H1 (cell line): ENCODE data around the gene DEAF1. TPM values are rescaled to one million over a fixed set of nuclear protein-coding genes. Genes with fewer than 3 reads are reported as not detected.
A peak's percentile ranks its signal among the peaks of the same experiment; 100 is the strongest.

Source experiments
- CTCF ChIA-PET: fragments of 300-600 bp; sonication (Branson Sonifier 250); formaldehyde crosslinking; loops from one replicate; lab custom pipeline; 2021; ENCODE audit not compliant: partially characterized antibody; lab: Charles Lee
- POLR2A ChIA-PET: fragments of 300-600 bp; sonication (Branson Sonifier 250); formaldehyde crosslinking; loops from one replicate; lab custom pipeline; 2021; ENCODE audit warnings: inconsistent platforms; ENCODE audit not compliant: partially characterized antibody; lab: Charles Lee
- DNase-seq, 2 experiments: peaks; one replicate each; pipeline versions ENCODE4 v3.0.0 to v3.0.0-alpha.2; 2010 to 2022; ENCODE audit warnings: low spot score in 2 of 2, low read depth in 1 of 2, mixed read lengths in 1 of 2
- FAIRE-seq: peaks from 2 replicates; lab custom pipeline; 2011; peaks lifted over from hg19 to GRCh38; lab: Jason Lieb, UNC
- H2AFZ ChIP-seq: 2 replicates; pipeline ENCODE4 v1.8.1; 2012; ENCODE audit warnings: low read length, inconsistent platforms
- H2AK5ac ChIP-seq: 2 replicates; pipeline ENCODE4 v1.6.1; 2013; ENCODE audit warnings: low read depth, low read length
- H2BK120ac ChIP-seq: replicated peaks from 2 replicates; pipeline ENCODE3; 2013; ENCODE audit warnings: low read depth, low read length, inconsistent platforms
- H2BK12ac ChIP-seq: 2 replicates; pipeline ENCODE4 v1.6.1; 2013; ENCODE audit warnings: low read depth, low read length
- H2BK15ac ChIP-seq: 2 replicates; pipeline ENCODE4 v1.6.1; 2013; ENCODE audit warnings: low read length
- H2BK20ac ChIP-seq: 2 replicates; pipeline ENCODE4 v1.6.1; 2013; ENCODE audit warnings: low read length
- H2BK5ac ChIP-seq: 2 replicates; pipeline ENCODE4 v1.6.1; 2013; ENCODE audit warnings: low read depth, low read length
- H3K14ac ChIP-seq: 2 replicates; pipeline ENCODE4 v1.6.1; 2013; ENCODE audit warnings: inconsistent platforms; ENCODE audit not compliant: insufficient read length
- H3K18ac ChIP-seq: 2 replicates; pipeline ENCODE4 v1.6.1; 2013; ENCODE audit warnings: low read length; ENCODE audit errors: extremely low read depth
- H3K23ac ChIP-seq: 2 replicates; pipeline ENCODE4 v1.6.1; 2013; ENCODE audit warnings: inconsistent platforms; ENCODE audit not compliant: insufficient read length
- H3K23me2 ChIP-seq: 2 replicates; pipeline ENCODE4 v1.6.1; 2013; ENCODE audit warnings: low read depth, low read length
- H3K27ac ChIP-seq: 2 replicates; pipeline ENCODE4 v1.6.1; 2011; ENCODE audit warnings: low read depth, low read length, inconsistent platforms
- H3K27me3 ChIP-seq, 4 experiments: replicated peaks in 1 of 4; 1 replicate in 1 of 4; 2 replicates in 3 of 4; pipeline versions ENCODE4 v1.6.1 to v1.8.1; 2011 to 2013; ENCODE audit warnings: low read length in 3 of 4, mild to moderate bottlenecking in 3 of 4, inconsistent platforms in 2 of 4, mixed read lengths in 2 of 4, moderate library complexity in 1 of 4; ENCODE audit not compliant: control insufficient read depth in 3 of 4, insufficient read depth in 3 of 4; ENCODE audit errors: extremely low read depth in 1 of 4
- H3K36me3 ChIP-seq, 4 experiments: 2 replicates each; pipeline versions ENCODE4 v1.6.1 to v1.8.1; 2011 to 2013; ENCODE audit warnings: mild to moderate bottlenecking in 4 of 4, low read length in 3 of 4, moderate library complexity in 2 of 4, control low read depth in 1 of 4, inconsistent platforms in 1 of 4; ENCODE audit not compliant: insufficient read depth in 4 of 4, control insufficient read depth in 2 of 4
- H3K4ac ChIP-seq: replicated peaks from 2 replicates; pipeline ENCODE3; 2013; ENCODE audit warnings: low read length, low read depth, mixed read lengths, inconsistent platforms; ENCODE audit not compliant: insufficient read length
- H3K4me1 ChIP-seq, 4 experiments: replicated peaks in 1 of 4; 1 replicate in 1 of 4; 2 replicates in 3 of 4; pipeline versions ENCODE4 v1.6.1 to v1.8.1; 2011 to 2013; ENCODE audit warnings: low read length in 3 of 4, inconsistent platforms in 2 of 4, mixed read lengths in 1 of 4; ENCODE audit not compliant: insufficient read depth in 4 of 4, control insufficient read depth in 3 of 4
- H3K4me2 ChIP-seq, 2 experiments: 2 replicates each; pipeline versions ENCODE4 v1.6.1 to v1.8.1; 2011 to 2013; ENCODE audit warnings: low read depth in 2 of 2, low read length in 2 of 2, control low read depth in 1 of 2, inconsistent platforms in 1 of 2, mild to moderate bottlenecking in 1 of 2; ENCODE audit not compliant: insufficient read depth in 1 of 2
- H3K4me3 ChIP-seq, 4 experiments: fragments of 200-600, 300-600 bp in 1 of 4; sonication (generic), shearing (Covaris generic), sonication (Bioruptor Twin) in 1 of 4; 2 replicates each; pipeline versions ENCODE4 v1.5.1 to v1.8.1; 2011 to 2016; ENCODE audit warnings: low read length in 4 of 4, low read depth in 3 of 4, control low read depth in 2 of 4, inconsistent platforms in 2 of 4, mild to moderate bottlenecking in 2 of 4, mixed read lengths in 1 of 4, moderate library complexity in 1 of 4; ENCODE audit not compliant: insufficient read depth in 2 of 4; ENCODE audit errors: extremely low read depth in 1 of 4
- H3K56ac ChIP-seq: replicated peaks from 2 replicates; pipeline ENCODE3; 2013; ENCODE audit warnings: low read depth, mild to moderate bottlenecking, mixed read lengths, low read length, inconsistent platforms; ENCODE audit not compliant: insufficient read length
- H3K79me1 ChIP-seq: 2 replicates; pipeline ENCODE4 v1.6.1; 2013; ENCODE audit warnings: low read depth, low read length, control low read depth
- H3K79me2 ChIP-seq, 2 experiments: 2 replicates each; pipeline versions ENCODE4 v1.6.1 to v1.8.1; 2012 to 2013; ENCODE audit warnings: low read length in 2 of 2, mild to moderate bottlenecking in 2 of 2, inconsistent platforms in 1 of 2; ENCODE audit not compliant: insufficient read depth in 2 of 2, control insufficient read depth in 1 of 2
- H3K9ac ChIP-seq, 4 experiments: replicated peaks in 1 of 4; 1 replicate in 1 of 4; 2 replicates in 3 of 4; pipeline versions ENCODE4 v1.6.1 to v1.8.1; 2011 to 2013; ENCODE audit warnings: low read depth in 3 of 4, low read length in 3 of 4, control low read depth in 2 of 4, mild to moderate bottlenecking in 2 of 4, moderate library complexity in 2 of 4, inconsistent platforms in 1 of 4; ENCODE audit errors: extremely low read depth in 1 of 4
- H3K9me3 ChIP-seq, 2 experiments: 2 replicates each; pipeline versions ENCODE4 v1.6.1 to v1.8.1; 2012 to 2013; ENCODE audit warnings: mild to moderate bottlenecking in 2 of 2, moderate library complexity in 2 of 2, control low read depth in 1 of 2, inconsistent platforms in 1 of 2, low read depth in 1 of 2, low read length in 1 of 2, mixed read lengths in 1 of 2; ENCODE audit not compliant: insufficient read depth in 2 of 2
- H4K20me1 ChIP-seq, 2 experiments: replicated peaks in 1 of 2; 2 replicates each; pipeline versions ENCODE3 to v1.8.1; 2011 to 2013; ENCODE audit warnings: inconsistent platforms in 2 of 2, low read length in 2 of 2, mild to moderate bottlenecking in 1 of 2; ENCODE audit not compliant: insufficient read depth in 2 of 2, control insufficient read depth in 1 of 2
- H4K5ac ChIP-seq: 2 replicates; pipeline ENCODE4 v1.6.1; 2013; ENCODE audit warnings: low read length, low read depth, mixed read lengths, inconsistent platforms; ENCODE audit not compliant: insufficient read length
- H4K8ac ChIP-seq: 2 replicates; pipeline ENCODE4 v1.8.0; 2013; ENCODE audit warnings: mild to moderate bottlenecking, moderate library complexity, low read length, inconsistent platforms; ENCODE audit not compliant: insufficient read depth; ENCODE audit errors: extremely low read depth
- H4K91ac ChIP-seq: replicated peaks from 2 replicates; pipeline ENCODE3; 2013; ENCODE audit warnings: low read length, mixed read lengths, inconsistent platforms; ENCODE audit not compliant: insufficient read length
- BCL11A ChIP-seq, 2 experiments: IDR thresholded peaks; one replicate each; pipeline ENCODE4 v1.6.1; 2011; ENCODE audit warnings: low read depth in 2 of 2, low read length in 2 of 2, mild to moderate bottlenecking in 2 of 2
- CBX5 ChIP-seq: fragments of 300-800, 300-1000 bp; sonication (generic); IDR thresholded peaks from 2 replicates; pipeline ENCODE4 v1.7.1; 2016; ENCODE audit warnings: antibody characterized with exemption, low read length, low read depth
- CEBPB ChIP-seq: IDR thresholded peaks from 2 replicates; pipeline ENCODE4 v1.6.1; 2012; ENCODE audit warnings: low read depth, low read length
- CTCF ChIP-seq, 3 experiments: IDR thresholded peaks; 1 replicate in 2 of 3; 2 replicates in 1 of 3; pipeline versions ENCODE4 v1.5.1 to v1.6.1; 2011; ENCODE audit warnings: low read length in 3 of 3, mild to moderate bottlenecking in 3 of 3, inconsistent platforms in 2 of 3, low read depth in 1 of 3, moderate library complexity in 1 of 3; ENCODE audit not compliant: insufficient read depth in 1 of 3; ENCODE audit errors: control extremely low read depth in 1 of 3
- EZH2 ChIP-seq: fragments of 200-600 bp; sonication (generic); IDR thresholded peaks from 2 replicates; pipeline ENCODE4 v1.7.1; 2012; ENCODE audit warnings: low read depth, mild to moderate bottlenecking, moderate library complexity, low read length, inconsistent platforms; ENCODE audit not compliant: severe bottlenecking
- JUND ChIP-seq: IDR thresholded peaks from 2 replicates; pipeline ENCODE4 v1.6.1; 2011; ENCODE audit warnings: mild to moderate bottlenecking, improper control_type of control experiment, low read length
- KDM5A ChIP-seq: fragments of 200-600 bp; IDR thresholded peaks from 2 replicates; pipeline ENCODE4 v1.7.1; 2012; ENCODE audit warnings: mild to moderate bottlenecking, low read length, inconsistent platforms, mixed read lengths
- POLR2AphosphoS5 ChIP-seq: IDR thresholded peaks from 2 replicates; pipeline ENCODE4 v1.6.1; 2011; ENCODE audit warnings: low read depth, low read length
- POU5F1 ChIP-seq: IDR thresholded peaks from 2 replicates; pipeline ENCODE4 v1.6.1; 2011; ENCODE audit warnings: low read depth, mild to moderate bottlenecking, low read length, moderate library complexity
- TAF1 ChIP-seq: IDR thresholded peaks from 2 replicates; pipeline ENCODE4 v1.6.1; 2011; ENCODE audit warnings: mild to moderate bottlenecking, low read depth, low read length
- TAF7 ChIP-seq: optimal IDR thresholded peaks from 2 replicates; pipeline ENCODE3; 2011; ENCODE audit warnings: low read depth, mild to moderate bottlenecking, inconsistent platforms, low read length, moderate library complexity, borderline replicate concordance
- TCF12 ChIP-seq: IDR thresholded peaks from 2 replicates; pipeline ENCODE4 v1.6.1; 2011; ENCODE audit warnings: low read depth, mild to moderate bottlenecking, low read length
- WGBS, 2 experiments: shearing (Covaris generic) in 1 of 2; methylation state at CpG; one replicate each; pipeline versions ENCODE4 v1.1.6 to v1.1.7; 2013 to 2015; ENCODE audit warnings: low lambda C conversion rate in 2 of 2, mixed read lengths in 2 of 2, inconsistent platforms in 1 of 2, low coverage in 1 of 2, missing lambda C conversion rate in 1 of 2; ENCODE audit not compliant: insufficient replicate concordance in 2 of 2, insufficient coverage in 1 of 2, insufficient read length in 1 of 2; ENCODE audit errors: extremely low coverage in 1 of 2, missing lambda C conversion rate in 1 of 2; 5-methylcytosine and 5-hydroxymethylcytosine counted together
- polyA plus RNA-seq, 7 experiments: library from polyadenylated mRNA; depleted of rRNA in 3 of 7; stranded (reverse) in 5 of 7; unstranded in 2 of 7; fragments of >200 nt in 5 of 7; fragments of 200-250 nt in 2 of 7; gene quantifications; 1 replicate in 5 of 7; 2 replicates in 1 of 7; 4 replicates in 1 of 7; pipeline versions ENCODE4 v1.2.1 to v1.2.3, GENCODE V29; 2011 to 2013; ENCODE audit warnings: missing spikeins in 2 of 7, mixed read lengths in 2 of 7
- total RNA-seq: library from RNA; stranded (reverse); fragmentation: NEBNext Ultra II Directional; extraction: Animal tissue kit (Norgen Biotek cat#: 25700); gene quantifications from 2 replicates; pipeline ENCODE4 v1.2.1, GENCODE V29; 2021

Gene DEAF1
- total and polyA plus RNA-seq, 2 of the 8 experiments (the other 6 are each of a cell fraction or from before 2014, with no cell fraction given) = 47.3 to 58.4 TPM

GRCh38 chr11:737366-737765, 42.3 kb upstream of the DEAF1 start:
- POLR2A ChIA-PET = interaction anchor here (1.4 to 32.3 kb wide), 3 partner anchors 9 to 30 kb away, joined by 3 to 636 read pairs (median 5); partner anchors contain the start of genes GATD1 and TALDO1
- H3K14ac ChIP-seq = no peak overlapping the region
- H3K27ac ChIP-seq = no peak overlapping the region
- FAIRE-seq = no peak
- no peak overlapping the region for H2BK12ac ChIP-seq
- H3K36me3 ChIP-seq = no peaks in the 10 kb centered on the region
- no peak overlapping the region for H3K56ac ChIP-seq
- no peak for DNase-seq
- H3K9me3 ChIP-seq = no peaks in the 10 kb centered on the region
- H2BK20ac ChIP-seq = peak overlapping the region; percentile 80; the same call in 1 of the 2 replicates
- H3K18ac ChIP-seq = peak overlapping the region; percentile 48; the same call in 1 of the 2 replicates
- no peak overlapping the region for H3K23ac ChIP-seq
- peak overlapping the region; percentile 63 for H4K8ac ChIP-seq
- H2AK5ac ChIP-seq = no peak overlapping the region
- H3K23me2 ChIP-seq = no peaks in the 10 kb centered on the region
- no peaks in the 10 kb centered on the region for H3K79me1 ChIP-seq
- H3K27me3 ChIP-seq = no peaks in the 10 kb centered on the region; a peak in 1 of 7 replicates
- H4K5ac ChIP-seq = no peak overlapping the region
- no peak overlapping the region for H3K4me2 ChIP-seq
- H3K79me2 ChIP-seq = no peaks in the 10 kb centered on the region
- CTCF ChIA-PET = interaction anchor here (1.1 to 2.3 kb wide), 6 partner anchors 9 to 76 kb away, joined by 3 to 14 read pairs (median 5); no protein-coding TSS in a partner anchor
- no peak overlapping the region for H2BK5ac ChIP-seq
- peak overlapping the region; percentile 55 for H4K91ac ChIP-seq
- H3K4me1 ChIP-seq = no peaks in the 10 kb centered on the region
- 0 out of 2 replicates have a peak overlapping the region, but pooled peaks have one; percentile 40 for H2AFZ ChIP-seq
- no peak overlapping the region for H3K4me3 ChIP-seq
- H3K9ac ChIP-seq = no peak overlapping the region
- no peaks in the 10 kb centered on the region for H4K20me1 ChIP-seq
- H2BK120ac ChIP-seq = no peak overlapping the region
- WGBS, 2 experiments = 90% methylated on average over 11 of the region's 11 CpGs; no CpG with 5 or more reads in 1 of the 2 experiments
- peak overlapping the region; percentile 65; the same call in 1 of the 2 replicates for H2BK15ac ChIP-seq
- H3K4ac ChIP-seq = no peak overlapping the region
- no peak for TF ChIP-seq CBX5
- TF ChIP-seq POU5F1 = no peak
- TF ChIP-seq JUND = no peak
- TF ChIP-seq CEBPB = no peak
- TF ChIP-seq TAF7 = no peak
- TF ChIP-seq TAF1 = no peak
- TF ChIP-seq EZH2 = no peak
- no peak for TF ChIP-seq CTCF (IDR thresholded peaks at IDR 0.05; ENCODE audit: control extremely low read depth in 1 of 3, insufficient read depth in 1 of 3, low read depth in 1 of 3, low read length in 3 of 3)
- no peak for TF ChIP-seq TCF12
- TF ChIP-seq POLR2AphosphoS5 = no peak
- TF ChIP-seq BCL11A (IDR thresholded peaks at IDR 0.05; ENCODE audit: low read depth in 2 of 2, low read length in 2 of 2) = no peak
- no peak for TF ChIP-seq KDM5A
